ENCODE data around the gene MYBPC1. TPM values are rescaled to one million over a fixed set of nuclear protein-coding genes. Genes with fewer than 3 reads are reported as not detected.

Gene MYBPC1
- total and polyA plus RNA-seq, 9 of the 15 experiments (the other 6 are each of a cell fraction or from before 2014, with no cell fraction given), result not detected

GRCh38 chr12:101678081-101678480, 83.3 kb downstream of the MYBPC1 start (continued):
- TF ChIP-seq, protein P1, sequence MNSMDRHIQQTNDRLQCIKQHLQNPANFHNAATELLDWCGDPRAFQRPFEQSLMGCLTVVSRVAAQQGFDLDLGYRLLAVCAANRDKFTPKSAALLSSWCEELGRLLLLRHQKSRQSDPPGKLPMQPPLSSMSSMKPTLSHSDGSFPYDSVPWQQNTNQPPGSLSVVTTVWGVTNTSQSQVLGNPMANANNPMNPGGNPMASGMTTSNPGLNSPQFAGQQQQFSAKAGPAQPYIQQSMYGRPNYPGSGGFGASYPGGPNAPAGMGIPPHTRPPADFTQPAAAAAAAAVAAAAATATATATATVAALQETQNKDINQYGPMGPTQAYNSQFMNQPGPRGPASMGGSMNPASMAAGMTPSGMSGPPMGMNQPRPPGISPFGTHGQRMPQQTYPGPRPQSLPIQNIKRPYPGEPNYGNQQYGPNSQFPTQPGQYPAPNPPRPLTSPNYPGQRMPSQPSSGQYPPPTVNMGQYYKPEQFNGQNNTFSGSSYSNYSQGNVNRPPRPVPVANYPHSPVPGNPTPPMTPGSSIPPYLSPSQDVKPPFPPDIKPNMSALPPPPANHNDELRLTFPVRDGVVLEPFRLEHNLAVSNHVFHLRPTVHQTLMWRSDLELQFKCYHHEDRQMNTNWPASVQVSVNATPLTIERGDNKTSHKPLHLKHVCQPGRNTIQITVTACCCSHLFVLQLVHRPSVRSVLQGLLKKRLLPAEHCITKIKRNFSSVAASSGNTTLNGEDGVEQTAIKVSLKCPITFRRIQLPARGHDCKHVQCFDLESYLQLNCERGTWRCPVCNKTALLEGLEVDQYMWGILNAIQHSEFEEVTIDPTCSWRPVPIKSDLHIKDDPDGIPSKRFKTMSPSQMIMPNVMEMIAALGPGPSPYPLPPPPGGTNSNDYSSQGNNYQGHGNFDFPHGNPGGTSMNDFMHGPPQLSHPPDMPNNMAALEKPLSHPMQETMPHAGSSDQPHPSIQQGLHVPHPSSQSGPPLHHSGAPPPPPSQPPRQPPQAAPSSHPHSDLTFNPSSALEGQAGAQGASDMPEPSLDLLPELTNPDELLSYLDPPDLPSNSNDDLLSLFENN (IDR thresholded peaks at IDR 0.05; ENCODE audit: low read depth in 2 of 2, low read length in 2 of 2), result peak in 1 of 2 experiments; percentile 69; a peak in 1 of 4 replicates
- TF ChIP-seq ZNF695 (CRISPR knock-in tag; IDR thresholded peaks at IDR 0.05) (no peak), POLR2A (conservative IDR thresholded peaks at IDR 0.05) (peak; percentile 75), GTF2F1 (IDR thresholded peaks at IDR 0.05; ENCODE audit: low read depth, low read length) (0 out of 2 replicates have a peak, but pooled peaks have one; percentile 38), SETDB1 (IDR thresholded peaks at IDR 0.05; ENCODE audit: low read length) (no peak), PML (IDR thresholded peaks at IDR 0.05; ENCODE audit: low read length) (peak; percentile 87), NCOA2 (IDR thresholded peaks at IDR 0.05; ENCODE audit: partially characterized antibody in 2 of 2) (no peak), TAF9B (IDR thresholded peaks at IDR 0.05; ENCODE audit: partially characterized antibody) (no peak), POLR2AphosphoS5 (IDR thresholded peaks at IDR 0.05; ENCODE audit: control insufficient read depth, insufficient read depth, low read depth, low read length) (peak; percentile 60; the same call in 1 of the 2 replicates), RBM17 (IDR thresholded peaks at IDR 0.05; ENCODE audit: borderline replicate concordance, low read depth, low read length) (no peak)
- TF ChIP-seq, protein P2, sequence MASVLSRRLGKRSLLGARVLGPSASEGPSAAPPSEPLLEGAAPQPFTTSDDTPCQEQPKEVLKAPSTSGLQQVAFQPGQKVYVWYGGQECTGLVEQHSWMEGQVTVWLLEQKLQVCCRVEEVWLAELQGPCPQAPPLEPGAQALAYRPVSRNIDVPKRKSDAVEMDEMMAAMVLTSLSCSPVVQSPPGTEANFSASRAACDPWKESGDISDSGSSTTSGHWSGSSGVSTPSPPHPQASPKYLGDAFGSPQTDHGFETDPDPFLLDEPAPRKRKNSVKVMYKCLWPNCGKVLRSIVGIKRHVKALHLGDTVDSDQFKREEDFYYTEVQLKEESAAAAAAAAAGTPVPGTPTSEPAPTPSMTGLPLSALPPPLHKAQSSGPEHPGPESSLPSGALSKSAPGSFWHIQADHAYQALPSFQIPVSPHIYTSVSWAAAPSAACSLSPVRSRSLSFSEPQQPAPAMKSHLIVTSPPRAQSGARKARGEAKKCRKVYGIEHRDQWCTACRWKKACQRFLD (CRISPR knock-in tag; IDR thresholded peaks at IDR 0.05), result no peak
- TF ChIP-seq, protein P3, sequence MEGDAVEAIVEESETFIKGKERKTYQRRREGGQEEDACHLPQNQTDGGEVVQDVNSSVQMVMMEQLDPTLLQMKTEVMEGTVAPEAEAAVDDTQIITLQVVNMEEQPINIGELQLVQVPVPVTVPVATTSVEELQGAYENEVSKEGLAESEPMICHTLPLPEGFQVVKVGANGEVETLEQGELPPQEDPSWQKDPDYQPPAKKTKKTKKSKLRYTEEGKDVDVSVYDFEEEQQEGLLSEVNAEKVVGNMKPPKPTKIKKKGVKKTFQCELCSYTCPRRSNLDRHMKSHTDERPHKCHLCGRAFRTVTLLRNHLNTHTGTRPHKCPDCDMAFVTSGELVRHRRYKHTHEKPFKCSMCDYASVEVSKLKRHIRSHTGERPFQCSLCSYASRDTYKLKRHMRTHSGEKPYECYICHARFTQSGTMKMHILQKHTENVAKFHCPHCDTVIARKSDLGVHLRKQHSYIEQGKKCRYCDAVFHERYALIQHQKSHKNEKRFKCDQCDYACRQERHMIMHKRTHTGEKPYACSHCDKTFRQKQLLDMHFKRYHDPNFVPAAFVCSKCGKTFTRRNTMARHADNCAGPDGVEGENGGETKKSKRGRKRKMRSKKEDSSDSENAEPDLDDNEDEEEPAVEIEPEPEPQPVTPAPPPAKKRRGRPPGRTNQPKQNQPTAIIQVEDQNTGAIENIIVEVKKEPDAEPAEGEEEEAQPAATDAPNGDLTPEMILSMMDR (IDR thresholded peaks at IDR 0.05 in 2 of 3, conservative IDR thresholded peaks at IDR 0.05 in 1 of 3; ENCODE audit: insufficient read depth in 2 of 3, low read depth in 1 of 3, low read length in 3 of 3), result no peak
- TF ChIP-seq, protein P4, sequence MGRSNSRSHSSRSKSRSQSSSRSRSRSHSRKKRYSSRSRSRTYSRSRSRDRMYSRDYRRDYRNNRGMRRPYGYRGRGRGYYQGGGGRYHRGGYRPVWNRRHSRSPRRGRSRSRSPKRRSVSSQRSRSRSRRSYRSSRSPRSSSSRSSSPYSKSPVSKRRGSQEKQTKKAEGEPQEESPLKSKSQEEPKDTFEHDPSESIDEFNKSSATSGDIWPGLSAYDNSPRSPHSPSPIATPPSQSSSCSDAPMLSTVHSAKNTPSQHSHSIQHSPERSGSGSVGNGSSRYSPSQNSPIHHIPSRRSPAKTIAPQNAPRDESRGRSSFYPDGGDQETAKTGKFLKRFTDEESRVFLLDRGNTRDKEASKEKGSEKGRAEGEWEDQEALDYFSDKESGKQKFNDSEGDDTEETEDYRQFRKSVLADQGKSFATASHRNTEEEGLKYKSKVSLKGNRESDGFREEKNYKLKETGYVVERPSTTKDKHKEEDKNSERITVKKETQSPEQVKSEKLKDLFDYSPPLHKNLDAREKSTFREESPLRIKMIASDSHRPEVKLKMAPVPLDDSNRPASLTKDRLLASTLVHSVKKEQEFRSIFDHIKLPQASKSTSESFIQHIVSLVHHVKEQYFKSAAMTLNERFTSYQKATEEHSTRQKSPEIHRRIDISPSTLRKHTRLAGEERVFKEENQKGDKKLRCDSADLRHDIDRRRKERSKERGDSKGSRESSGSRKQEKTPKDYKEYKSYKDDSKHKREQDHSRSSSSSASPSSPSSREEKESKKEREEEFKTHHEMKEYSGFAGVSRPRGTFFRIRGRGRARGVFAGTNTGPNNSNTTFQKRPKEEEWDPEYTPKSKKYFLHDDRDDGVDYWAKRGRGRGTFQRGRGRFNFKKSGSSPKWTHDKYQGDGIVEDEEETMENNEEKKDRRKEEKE (IDR thresholded peaks at IDR 0.05; ENCODE audit: borderline replicate concordance in 1 of 2, control insufficient read depth in 1 of 2, low read depth in 2 of 2, low read length in 1 of 2), result peak in 1 of 2 experiments; percentile 77; a peak in 2 of 4 replicates

Data from K562 (cell line).